PC-9 (cell line): ENCODE measurements around the gene MAOB.

Experiments
- CTCF ChIP-seq: fragments of 200-600 bp; sonication (generic); conservative IDR thresholded peaks from 2 replicates; pipeline ENCODE4 v1.6.1; 2017; ENCODE audit warnings: mixed run types, antibody characterized with exemption, mild to moderate bottlenecking, moderate library complexity
- EZH2 ChIP-seq: fragments of 200-600 bp; sonication (generic); IDR thresholded peaks from 2 replicates; pipeline ENCODE4 v1.8.0; 2017; ENCODE audit warnings: antibody characterized with exemption, low read depth

GRCh38 chrX:43734444-43734843, 147.8 kb downstream of the MAOB start:
- no peak for TF ChIP-seq CTCF
- no peak for TF ChIP-seq EZH2
